ENCODE data around the gene MANF.
"Not testable (repeated sequence)": the region's sequence is repeated elsewhere in the genome, so short reads cannot be mapped to it uniquely, and the experiment has no call there.

Gene MANF

GRCh38 chr3:51373658-51374421 is 11.3 kb upstream of the MANF start:
- no peak for DNase-seq

DNA sequence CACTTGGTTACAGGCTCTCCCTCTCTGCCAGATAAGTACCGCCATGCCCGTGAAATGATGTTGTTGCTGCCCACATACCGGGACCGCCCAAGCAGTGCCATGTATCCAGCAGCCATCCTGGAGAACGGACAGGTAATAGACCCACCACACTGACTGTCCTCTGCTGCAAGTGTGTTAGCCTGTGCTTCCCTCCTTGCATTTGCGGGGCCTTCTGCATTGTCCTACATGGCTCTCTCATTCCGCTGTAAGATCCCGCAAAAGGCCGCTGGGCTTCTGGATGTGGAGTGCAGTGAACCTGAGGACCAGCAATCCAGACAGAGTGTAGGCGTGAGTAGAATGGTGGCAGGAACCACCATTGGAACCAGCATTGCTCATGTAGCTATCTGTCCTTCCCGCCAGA is 10.6 kb upstream of the MANF start:
- no peak for DNase-seq

DNA sequence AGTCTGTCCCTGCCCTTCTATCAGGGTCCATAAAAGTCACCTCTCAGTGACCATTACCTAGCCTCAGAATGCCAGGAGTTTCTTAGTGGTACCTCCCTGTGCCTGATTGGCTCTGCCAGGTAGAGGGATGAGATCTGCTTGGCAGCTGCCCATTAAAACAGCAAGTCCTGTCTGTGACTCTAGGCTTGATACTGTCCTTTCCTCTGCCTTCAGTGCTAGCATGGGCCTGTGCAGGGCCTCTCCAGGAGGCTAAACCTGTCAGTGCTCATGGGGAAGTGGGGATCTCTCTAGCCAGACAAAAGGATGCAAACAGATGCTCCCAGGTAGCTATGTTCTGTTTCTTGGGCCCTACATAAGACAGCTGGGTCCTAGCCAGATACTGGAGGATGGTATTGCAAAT is 10.0 kb upstream of the MANF start:
- DNase-seq = no peak

DNA sequence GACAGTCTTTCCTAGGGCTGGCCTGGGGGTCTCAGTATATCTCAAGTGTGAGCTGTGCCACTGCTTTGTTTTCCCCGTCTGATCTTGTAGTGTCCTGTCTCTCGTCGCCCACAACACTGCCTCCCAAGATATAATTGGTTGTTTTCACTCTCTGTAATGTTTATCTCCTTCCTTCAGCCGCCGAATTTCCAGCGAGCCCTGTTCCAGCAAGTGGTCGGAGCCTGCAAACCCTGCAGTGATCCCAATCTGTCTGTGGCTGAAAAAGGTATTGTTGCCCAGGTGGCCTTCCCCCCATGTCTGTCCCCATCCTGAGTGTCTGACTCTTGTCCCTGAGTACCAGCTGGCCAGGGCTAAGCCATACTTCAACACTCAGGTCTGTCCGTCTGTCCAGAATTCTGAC is 9.5 kb upstream of the MANF start:
- DNase-seq = no peak

GRCh38 chr3:51378065-51378464 is 7.0 kb upstream of the MANF start:
- no peak for DNase-seq

DNA sequence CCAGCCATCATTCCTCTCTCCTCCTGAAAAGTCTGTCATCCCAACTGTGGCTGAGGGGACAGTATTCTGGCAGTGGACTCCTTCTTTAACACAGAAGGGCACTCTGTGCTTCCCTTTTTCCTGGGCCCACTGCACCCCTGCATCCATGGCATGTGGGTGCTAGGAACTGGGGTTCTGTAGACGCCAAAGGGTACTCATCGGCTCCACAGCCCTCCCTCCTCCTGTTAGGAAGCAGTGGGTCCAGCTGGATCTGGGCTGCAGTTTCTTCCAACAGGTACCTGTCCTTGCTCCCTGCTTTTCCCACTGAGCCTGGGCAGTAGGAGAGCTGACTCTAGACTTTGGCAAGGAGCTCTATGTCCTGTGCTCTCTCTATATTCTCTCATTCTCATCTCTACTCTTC is 6.4 kb upstream of the MANF start:
- no peak for DNase-seq

DNA sequence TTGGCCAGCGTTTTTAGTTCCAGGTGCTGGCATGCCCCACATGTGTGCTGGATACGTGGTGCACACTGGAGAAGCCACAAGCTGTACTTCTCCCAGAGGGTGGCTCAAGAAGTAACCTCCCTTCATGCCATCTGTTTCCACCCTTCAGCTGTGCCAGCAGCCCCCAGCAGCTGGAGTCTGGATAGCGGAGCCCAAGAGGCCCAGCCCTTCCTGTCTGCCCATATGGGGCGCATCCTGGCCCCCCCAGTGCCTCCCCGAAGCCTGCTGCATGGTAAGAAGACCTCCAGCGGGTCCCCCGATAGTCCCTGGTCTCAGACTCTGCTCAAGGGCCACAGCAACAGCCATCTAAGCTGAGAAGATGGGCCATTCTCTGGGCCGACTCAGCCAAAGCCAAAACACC is 5.8 kb upstream of the MANF start:
- no peak for DNase-seq

- DNase-seq = no peak
Observed at GRCh38 chr3:51379746-51380455, 5.2 kb upstream of the MANF start.

DNA sequence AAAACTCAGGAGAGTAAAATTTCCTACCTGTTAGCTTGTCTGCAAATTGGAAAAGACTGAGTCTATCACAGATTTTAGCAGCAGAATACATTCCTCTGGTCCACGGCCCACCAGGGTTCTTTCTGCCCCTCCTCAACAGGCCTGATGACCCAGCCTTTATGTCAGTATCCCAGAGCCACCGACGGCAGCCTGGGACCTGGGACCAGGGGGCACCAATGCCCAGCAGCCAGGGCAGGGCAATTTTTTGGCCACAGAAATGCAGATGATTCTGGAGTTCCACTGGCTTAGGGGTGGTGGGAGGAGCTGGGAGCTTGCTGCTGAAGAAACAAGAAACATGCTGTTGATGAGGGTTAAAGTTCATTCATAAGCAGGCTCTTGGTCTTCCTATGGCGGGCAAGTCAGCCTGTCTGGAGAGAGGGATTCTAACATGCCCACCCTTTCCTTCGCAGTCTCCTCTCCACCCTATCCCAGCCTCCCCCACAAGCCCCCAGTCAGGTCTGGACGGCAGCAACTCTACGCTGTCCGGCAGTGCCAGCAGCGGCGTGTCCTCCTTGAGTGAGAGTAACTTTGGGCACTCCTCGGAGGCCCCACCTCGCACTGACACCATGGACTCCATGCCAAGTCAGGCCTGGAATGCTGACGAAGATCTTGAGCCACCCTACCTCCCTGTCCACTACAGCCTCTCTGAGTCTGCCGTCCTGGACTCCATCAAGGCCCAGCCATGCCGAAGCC is 4.3 kb upstream of the MANF start:
- no peak for DNase-seq

DNA sequence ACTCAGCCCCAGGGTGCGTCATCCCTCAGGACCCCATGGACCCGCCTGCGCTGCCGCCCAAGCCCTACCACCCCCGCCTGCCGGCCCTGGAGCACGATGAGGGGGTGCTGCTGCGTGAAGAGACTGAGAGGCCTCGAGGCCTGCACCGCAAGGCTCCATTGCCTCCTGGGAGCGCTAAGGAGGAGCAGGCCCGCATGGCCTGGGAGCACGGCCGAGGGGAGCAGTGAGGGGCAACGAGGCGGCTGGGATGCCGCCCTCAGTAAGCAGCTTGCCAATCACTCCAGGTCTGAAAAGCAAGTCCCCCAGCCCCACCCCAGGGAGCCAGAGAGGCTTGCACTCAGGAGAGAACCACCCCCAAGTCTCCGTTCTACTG is 3.8 kb upstream of the MANF start:
- no peak for DNase-seq

GRCh38 chr3:51382076-51382745 is 2.9 kb upstream of the MANF start:
- no peak for DNase-seq

DNA sequence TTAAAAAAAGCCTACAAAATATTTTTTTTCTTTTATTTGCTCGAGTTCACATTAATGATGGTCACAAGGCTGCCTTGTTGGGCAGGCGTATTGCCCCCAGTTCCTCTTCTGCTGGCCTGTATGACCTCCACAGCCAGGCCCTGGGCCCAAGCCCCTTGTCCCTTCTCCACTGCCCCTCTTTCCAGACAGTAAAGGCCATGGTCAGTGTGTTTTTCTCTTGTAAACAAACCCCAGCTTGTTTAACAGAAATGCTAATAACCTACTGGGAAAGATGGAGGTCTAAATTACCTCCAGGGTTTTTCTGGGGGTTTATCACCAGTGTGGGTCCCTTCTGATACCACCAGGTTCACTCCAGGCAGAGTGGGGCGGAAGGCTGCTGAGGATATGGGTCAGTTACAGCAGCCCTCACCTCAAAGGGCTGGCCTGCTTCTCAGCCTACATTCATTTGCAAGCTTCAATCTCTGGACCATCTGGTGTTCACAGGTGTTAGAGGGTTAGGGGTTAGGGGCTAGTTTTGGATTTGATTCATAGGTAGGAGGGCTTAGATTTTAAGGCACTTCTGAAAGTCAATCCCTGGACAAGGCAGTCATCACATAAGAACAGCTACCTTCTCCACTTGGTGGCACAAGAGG is 2.0 kb upstream of the MANF start:
- DNase-seq = no peak

DNA sequence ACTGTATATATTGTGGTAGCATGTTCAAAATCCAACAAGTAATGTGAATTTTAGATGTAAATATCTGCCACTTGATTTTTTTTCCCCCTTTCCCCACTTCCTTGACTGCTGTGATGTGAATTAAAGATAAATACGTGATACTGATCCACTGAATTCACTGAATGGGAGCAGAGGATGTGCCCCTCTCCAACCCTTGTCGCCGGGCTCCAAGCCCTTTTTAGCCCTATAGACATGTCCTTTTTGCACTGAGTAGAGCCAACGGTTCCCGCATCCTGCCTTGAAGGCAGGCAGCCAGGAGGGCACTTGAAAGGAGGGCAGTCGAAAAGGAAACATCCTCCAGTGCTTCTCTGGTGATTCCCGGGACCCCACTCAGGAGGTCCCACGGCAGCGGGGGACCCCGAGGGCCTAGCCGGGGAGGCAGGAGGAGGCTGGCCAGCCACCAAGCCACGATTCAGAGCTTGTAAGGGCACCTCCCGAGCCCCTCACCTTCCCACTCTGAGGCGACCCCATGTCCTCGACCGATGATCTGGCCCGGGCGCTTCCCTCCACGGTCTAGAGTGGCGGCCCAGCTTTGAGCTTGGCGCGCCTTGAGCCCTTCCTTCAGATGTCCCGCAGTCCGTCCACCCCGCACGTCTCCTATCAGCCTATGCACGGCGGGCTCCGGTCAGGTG is 901 bp upstream of the MANF start:
- no peak for DNase-seq

GRCh38 chr3:51385621-51386091 is 565 bp downstream of the MANF start:
- no peak for DNase-seq

- DNase-seq = no peak
Observed at GRCh38 chr3:51386159-51386851, 1.2 kb downstream of the MANF start.

GRCh38 chr3:51386852-51387229 is 1.8 kb downstream of the MANF start:
- DNase-seq = no peak

DNA sequence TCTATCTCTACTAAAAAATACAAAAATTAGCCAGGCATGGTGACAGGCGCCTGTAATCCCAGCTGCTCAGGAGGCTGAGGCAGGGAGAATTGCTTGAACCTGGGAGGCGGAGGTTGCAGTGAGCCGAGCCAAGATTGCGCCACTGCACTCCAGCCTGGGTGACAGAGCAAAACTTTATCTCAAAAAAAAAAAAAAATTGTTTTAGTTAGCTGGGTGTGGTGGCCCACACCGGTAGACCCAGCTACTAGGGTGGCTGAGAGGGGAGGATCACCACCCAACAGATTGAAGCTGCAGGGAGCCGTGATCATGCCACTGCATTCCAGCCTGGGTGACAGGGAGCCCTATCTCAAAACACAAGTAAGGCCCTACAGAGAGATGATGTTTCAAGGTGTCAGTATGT is 2.2 kb downstream of the MANF start:
- not testable (repeated sequence) for DNase-seq

DNA sequence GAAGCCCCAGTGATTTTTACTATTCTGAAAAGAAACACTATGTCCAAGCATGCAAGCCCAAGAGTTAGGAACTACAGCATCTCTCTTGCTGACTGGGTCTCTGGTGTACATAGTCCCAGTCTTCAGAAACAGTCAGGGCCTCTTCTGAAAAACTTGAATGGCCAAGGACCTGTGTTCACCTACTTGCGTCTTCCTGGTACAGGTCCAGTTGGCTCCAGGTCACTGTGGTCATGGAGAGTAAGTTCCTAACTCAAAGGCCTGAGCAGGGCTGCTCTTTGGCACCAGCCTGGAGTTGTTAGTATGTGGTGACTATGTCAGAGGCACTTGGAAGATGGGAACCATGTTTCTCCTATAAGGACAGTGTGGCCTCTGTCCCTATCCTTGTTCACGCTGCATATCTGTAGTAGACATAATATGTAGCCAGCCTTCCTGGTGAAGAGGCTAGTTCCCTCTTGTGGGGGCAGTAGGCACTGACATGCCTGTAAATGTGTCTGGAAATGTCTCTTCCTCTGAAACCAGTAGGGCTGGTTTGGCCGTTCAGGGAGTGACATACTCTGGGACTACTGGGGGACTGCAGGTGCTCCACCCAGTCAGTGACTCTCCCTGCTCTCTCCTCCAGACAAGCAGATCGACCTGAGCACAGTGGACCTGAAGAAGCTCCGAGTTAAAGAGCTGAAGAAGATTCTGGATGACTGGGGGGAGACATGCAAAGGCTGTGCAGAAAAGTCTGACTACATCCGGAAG is 3.4 kb downstream of the MANF start:
- DNase-seq = no peak

- no peak for DNase-seq
Observed at GRCh38 chr3:51389423-51390183, 4.5 kb downstream of the MANF start.

Data from NCI-H1417 treated with DMSO at 0.1 percent for 48 hours (cell line).